ENCODE measurements around the gene RASD1. TPM values are rescaled to one million over a fixed set of nuclear protein-coding genes. Genes with fewer than 3 reads are reported as not detected.
"Not testable (repeated sequence)": the region's sequence is repeated elsewhere in the genome, so short reads cannot be mapped to it uniquely, and the experiment has no call there.

Gene RASD1
- total RNA-seq, 1 donor from 2014 or later, result 5.6 TPM

DNA sequence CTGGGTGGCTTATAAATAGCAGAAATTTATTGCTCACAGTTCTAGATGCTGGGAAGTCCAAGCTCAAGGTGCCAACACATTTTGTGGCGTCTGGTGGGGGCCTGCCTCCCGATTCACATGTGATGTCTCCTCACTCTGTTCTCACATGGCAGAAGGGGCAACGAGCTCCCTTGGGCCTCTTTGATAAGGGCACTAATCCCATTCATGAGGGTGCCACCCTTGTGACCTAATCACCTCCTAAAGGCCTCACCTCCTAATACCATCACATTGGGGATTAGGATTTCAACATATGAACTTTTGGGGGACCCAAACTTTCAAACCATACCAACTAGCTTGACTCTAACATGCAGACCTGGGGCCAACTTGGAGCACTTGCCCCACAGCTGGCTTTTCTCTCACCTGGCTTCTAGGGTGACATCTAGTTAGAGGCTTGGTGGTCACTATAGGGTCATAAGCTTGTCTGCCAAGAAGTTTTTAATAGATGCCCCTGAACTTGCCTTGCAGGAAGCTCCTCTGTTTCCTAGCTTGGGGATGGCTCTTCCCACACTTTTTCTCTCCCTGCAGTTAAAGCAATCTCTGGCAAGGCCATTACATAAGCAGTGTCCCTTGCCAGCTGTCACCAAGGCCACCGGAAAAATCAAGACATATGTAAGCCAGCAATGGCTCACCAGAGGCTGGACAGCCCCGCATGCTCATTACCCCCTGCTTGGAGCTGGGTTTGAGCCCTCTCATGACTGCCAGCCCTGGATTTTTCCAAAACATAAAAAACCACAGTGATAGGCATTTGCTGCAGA lies 27.8 kb downstream of the RASD1 start:
- Mint-ChIP-seq H3K9me3 (ENCODE audit: low read depth) (no peaks in the 10 kb centered on the region), H3K27me3 (peaks cover 16% of the 10 kb centered on the region), H3K4me1 (ENCODE audit: low read depth) (no peaks in the 10 kb centered on the region), H3K36me3 (ENCODE audit: insufficient read depth) (no peaks in the 10 kb centered on the region), H3K27ac (no peak overlapping the region), H3K4me3 (ENCODE audit: low read depth) (no peak overlapping the region)
- DNase-seq (ENCODE audit: low spot score, unreplicated experiment), result no peak
- no peak for TF ChIP-seq CTCF (IDR thresholded peaks at IDR 0.05; ENCODE audit: unreplicated experiment)

DNA sequence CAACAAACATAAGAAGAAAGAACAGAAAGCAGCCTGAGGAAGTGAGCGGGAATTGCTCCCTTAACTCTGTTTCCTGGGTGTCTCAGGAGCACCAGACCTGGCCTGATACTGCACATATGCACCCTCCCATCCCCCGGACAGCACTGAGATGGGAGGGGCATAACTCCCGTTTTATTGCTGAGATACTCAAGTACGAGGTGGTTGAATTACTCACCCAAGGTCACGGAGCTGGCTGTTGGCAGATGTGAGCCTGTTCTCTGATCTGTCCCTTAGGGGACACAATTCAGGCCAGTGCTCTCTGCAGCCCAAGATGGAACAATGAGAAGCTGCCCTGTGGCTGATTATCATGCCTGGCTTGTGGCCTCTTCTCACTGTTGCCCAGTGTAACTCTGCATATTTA lies 28.5 kb downstream of the RASD1 start:
- Mint-ChIP-seq H3K27ac (no peak overlapping the region), H3K9me3 (ENCODE audit: low read depth) (no peaks in the 10 kb centered on the region), H3K4me3 (ENCODE audit: low read depth) (no peak overlapping the region), H3K36me3 (ENCODE audit: insufficient read depth) (no peaks in the 10 kb centered on the region), H3K4me1 (ENCODE audit: low read depth) (no peaks in the 10 kb centered on the region), H3K27me3 (peaks cover 16% of the 10 kb centered on the region)
- no peak for TF ChIP-seq CTCF (IDR thresholded peaks at IDR 0.05; ENCODE audit: unreplicated experiment)
- DNase-seq (ENCODE audit: low spot score, unreplicated experiment), result no peak

- no peak for TF ChIP-seq CTCF (IDR thresholded peaks at IDR 0.05; ENCODE audit: unreplicated experiment)
- Mint-ChIP-seq H3K4me1 (ENCODE audit: low read depth) (no peaks in the 10 kb centered on the region), H3K36me3 (ENCODE audit: insufficient read depth) (no peaks in the 10 kb centered on the region), H3K27ac (no peak overlapping the region), H3K9me3 (ENCODE audit: low read depth) (no peaks in the 10 kb centered on the region), H3K4me3 (ENCODE audit: low read depth) (no peak overlapping the region), H3K27me3 (peaks cover 13% of the 10 kb centered on the region)
- DNase-seq (ENCODE audit: low spot score, unreplicated experiment), result no peak
Measured at GRCh38 chr17:17467016-17467415, 29.2 kb downstream of the RASD1 start.

DNA sequence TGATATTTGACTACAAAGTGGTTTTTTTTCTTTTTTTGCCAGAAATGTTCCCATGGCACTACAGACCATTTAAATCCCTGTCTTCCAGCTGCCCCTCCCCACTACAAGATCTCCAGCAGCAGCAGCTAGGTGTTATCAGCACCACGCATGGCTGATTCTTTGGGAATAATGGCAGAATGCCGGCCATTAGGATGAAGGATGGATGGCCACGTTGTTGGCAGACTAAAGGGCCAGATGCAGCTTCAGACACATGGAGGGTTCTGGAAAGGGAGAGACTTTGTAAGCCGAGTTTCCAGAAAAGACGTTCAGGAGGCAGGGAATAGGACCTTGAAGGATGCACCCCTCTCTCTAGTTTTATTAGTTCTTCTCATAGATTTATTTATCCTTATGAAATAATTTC lies 29.7 kb downstream of the RASD1 start:
- Mint-ChIP-seq H3K27me3 (peaks cover 12% of the 10 kb centered on the region), H3K27ac (no peak overlapping the region), H3K4me1 (ENCODE audit: low read depth) (no peaks in the 10 kb centered on the region), H3K4me3 (ENCODE audit: low read depth) (no peak overlapping the region), H3K36me3 (ENCODE audit: insufficient read depth) (no peaks in the 10 kb centered on the region), H3K9me3 (ENCODE audit: low read depth) (no peaks in the 10 kb centered on the region)
- DNase-seq (ENCODE audit: low spot score, unreplicated experiment), result no peak
- no peak for TF ChIP-seq CTCF (IDR thresholded peaks at IDR 0.05; ENCODE audit: unreplicated experiment)

DNA sequence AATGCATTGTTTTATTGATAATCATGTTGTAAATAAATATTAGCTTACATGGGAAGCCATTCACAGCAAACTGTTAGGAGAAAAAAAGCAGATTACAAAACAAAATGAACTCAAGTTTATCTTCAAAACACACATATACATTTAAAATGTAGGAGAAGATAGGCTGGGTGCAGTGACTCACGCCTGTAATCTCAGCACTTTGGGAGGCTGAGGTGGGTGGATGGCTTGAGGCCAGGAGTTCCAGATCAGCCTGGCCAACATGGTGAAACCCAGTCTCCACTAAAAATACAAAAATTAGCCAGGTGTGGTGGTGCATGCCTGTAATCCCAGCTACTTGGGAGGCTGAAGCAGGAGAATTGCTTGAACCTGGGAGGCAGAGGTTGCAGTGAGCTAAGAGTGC lies 30.3 kb downstream of the RASD1 start:
- not testable (repeated sequence) for H3K4me3 Mint-ChIP-seq (ENCODE audit: low read depth); H3K27ac Mint-ChIP-seq; H3K4me1 Mint-ChIP-seq (ENCODE audit: low read depth); H3K36me3 Mint-ChIP-seq (ENCODE audit: insufficient read depth); H3K9me3 Mint-ChIP-seq (ENCODE audit: low read depth); DNase-seq (ENCODE audit: low spot score, unreplicated experiment)
- peaks cover 12% of the 10 kb centered on the region for H3K27me3 Mint-ChIP-seq

GRCh38 chr17:17463821-17464220 lies 32.4 kb downstream of the RASD1 start:
- peaks cover 6% of the 10 kb centered on the region for H3K9me3 Mint-ChIP-seq (ENCODE audit: low read depth)
- no peak for DNase-seq (ENCODE audit: low spot score, unreplicated experiment)
- no peaks in the 10 kb centered on the region for H3K36me3 Mint-ChIP-seq (ENCODE audit: insufficient read depth)
- H3K4me1 Mint-ChIP-seq (ENCODE audit: low read depth), result no peaks in the 10 kb centered on the region
- no peak overlapping the region for H3K4me3 Mint-ChIP-seq (ENCODE audit: low read depth)
- no peak for TF ChIP-seq CTCF (IDR thresholded peaks at IDR 0.05; ENCODE audit: unreplicated experiment)
- peaks cover 12% of the 10 kb centered on the region for H3K27me3 Mint-ChIP-seq
- H3K27ac Mint-ChIP-seq, result no peak overlapping the region

Data from progenitor cell of endocrine pancreas (in vitro differentiated cells).